Dedifferentiated amniotic fluid mesenchymal stem cell (primary cell): ENCODE results near the gene RTP2.
A peak's percentile ranks its signal among the peaks of the same experiment; 100 is the strongest.

Experiments used
- DNase-seq: peaks from one replicate; pipeline ENCODE4 v3.0.0-alpha.2; 2016; ENCODE audit errors: extremely low spot score

The RTP2 gene, protein sequence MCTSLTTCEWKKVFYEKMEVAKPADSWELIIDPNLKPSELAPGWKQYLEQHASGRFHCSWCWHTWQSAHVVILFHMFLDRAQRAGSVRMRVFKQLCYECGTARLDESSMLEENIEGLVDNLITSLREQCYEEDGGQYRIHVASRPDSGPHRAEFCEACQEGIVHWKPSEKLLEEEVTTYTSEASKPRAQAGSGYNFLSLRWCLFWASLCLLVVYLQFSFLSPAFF

DNA sequence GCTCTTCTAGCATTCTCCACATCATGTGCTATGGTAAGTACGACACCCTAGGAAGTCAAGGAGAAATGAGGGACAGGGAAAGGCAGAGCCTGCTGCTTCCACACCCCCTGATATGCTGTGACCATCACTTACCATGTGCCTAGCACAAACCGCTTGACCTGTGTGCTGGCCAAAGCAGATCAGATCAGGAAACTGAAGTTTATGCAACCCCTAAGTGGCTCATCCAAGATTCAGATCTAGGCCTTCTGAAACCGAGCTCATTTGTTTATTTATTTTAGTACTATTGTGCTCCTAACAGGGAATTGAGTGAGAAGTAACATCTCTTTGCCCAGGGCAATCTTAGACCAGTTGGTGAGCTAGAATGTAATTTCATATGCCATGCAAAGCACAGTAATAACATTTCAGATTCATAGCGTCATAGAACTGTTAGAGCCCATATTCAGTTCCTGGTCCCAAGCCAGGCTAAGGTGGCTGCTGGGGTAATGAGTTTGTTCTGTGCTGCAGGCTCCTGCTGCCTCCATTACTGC, at the start of gene RTP2:
Gene RTP2 (minus strand): TSS at position 51 of the 527 bp plus-strand sequence. CDS start 429 bp downstream, outside the sequence.
- peak; percentile 51 for DNase-seq

DNA sequence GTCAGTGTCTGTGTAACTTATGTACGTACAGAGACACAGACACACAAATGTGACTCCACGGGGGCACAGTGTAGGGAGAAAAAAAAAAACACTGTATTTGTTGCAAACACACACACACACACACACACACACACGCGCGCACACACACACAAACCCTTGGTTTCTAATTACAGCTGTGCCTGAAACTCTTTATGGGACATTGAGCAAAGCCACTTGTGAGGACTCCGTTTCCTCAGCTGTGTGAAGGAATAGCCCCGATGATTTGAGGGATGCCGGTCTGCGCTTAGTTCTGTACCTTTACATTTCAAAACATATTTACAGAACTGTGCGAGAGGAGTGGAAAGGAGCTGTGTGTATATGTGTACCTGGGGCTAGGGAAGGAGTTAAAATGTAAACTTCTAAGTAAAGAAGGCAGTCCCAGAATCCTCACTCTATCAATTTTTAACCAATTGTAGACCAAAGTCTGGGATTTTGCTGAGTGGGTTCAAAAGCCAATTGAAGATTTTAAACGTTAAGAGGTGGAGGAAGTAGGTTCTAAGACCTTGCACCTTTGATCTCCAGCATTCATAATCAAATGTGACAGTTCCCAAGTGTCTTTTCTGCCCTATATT, 48.3 kb upstream of the RTP2 start:
- no peak for DNase-seq

DNA sequence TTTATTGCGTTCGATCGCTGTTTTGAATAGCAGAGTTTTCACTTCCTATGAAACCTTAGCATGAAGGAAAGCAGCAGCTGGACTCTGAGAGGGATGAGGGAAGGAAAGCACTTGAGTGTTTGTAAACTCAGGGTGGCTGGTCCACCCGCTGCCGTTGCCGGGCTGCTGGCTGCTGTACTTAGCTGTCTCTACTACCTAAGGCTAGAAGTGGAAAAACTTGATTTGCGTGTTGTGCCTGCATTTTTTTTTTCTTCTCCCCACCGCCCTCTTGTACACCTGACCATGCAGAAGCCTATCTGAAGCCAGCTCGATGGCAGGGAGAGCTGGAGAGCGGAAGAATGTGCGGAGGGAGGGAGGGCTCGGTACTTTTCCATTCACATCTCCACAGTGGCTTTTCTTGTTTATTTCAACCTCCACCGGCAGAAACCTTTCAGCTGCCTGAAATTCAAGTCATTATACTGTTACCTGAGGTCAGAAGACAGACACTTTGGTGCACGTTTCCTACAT, 47.7 kb upstream of the RTP2 start:
- DNase-seq: no peak

DNA sequence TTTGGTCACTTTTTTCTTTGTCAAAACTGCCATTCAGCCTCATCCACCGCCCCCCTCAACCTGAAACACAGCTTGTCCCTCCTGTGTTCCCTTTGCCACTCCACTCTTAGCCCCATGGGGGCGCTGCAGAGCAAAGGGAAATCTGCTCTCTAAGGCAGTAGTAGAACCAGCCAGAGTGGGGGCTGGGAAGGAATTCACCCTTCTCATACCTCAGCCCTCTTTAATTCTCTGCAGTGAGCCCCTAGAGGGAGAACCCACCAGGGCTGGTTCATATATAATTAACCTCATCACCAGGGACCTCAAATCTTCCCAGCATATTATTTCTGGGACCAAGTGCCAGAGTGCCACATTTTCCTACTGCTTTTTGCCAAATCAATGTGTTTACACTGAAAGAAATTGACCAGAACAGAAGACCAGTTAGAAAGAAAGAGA, 45.7 kb upstream of the RTP2 start:
- DNase-seq: peak; percentile 84

DNA sequence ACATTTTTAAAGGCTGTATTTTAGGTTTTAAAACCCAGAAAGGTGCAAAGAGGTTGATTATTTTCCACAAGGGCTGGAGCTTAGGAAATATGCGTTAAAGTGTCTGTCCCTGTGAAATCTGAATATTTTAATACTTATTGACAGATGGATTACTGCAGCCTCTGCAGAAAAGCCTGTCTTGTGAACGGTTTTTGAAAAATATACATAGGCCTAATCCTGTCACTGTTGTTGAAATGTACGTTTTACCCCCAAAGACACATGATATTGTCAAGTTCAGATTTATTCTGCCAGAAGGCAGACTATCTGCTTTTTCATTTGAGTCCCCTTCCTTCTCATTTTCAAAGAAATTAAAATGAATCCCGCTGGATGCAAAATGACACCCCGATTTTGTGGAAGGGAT, 45.1 kb upstream of the RTP2 start:
- no peak for DNase-seq

DNA sequence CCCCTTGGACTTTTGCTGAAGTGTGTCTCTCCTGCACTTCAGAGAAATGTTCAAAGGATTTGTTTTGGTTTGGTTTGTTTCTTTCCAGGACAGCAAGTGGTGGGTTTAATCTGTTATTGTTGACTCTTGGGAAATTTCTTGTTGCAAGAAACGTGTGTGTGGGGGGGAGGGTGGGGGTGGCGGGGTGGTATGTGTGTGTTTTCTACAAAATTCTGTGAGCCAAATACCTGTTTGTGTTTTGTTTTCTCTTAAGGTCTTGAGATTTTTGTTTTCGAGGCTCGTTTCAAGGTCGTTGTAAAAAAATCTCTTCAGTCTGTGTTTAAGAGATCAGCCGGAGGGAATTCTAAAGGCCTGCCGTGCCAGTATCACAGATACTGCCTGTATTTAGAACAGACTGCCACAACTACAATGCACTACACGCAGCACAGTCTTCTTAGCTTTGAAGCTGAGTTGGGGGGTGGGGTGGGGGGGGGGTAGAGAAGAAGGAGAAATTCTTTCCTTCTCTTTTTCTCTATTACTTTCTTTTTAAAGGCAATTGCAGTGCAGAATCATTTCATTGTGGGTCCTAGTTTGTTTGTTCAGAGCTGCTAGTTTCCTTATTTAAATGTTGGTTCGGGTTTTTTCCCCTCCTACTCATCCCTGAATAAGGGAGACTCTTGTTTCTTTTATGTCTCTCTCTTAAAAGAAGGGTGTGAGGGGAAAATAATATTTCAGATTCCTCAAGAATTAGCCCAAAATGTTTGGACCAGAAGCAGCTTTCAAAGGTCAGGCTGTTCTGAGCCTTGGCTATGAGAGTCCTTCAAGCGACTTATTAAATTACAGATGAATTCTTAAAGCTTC, 44.3 kb upstream of the RTP2 start:
- DNase-seq: no peak

DNA sequence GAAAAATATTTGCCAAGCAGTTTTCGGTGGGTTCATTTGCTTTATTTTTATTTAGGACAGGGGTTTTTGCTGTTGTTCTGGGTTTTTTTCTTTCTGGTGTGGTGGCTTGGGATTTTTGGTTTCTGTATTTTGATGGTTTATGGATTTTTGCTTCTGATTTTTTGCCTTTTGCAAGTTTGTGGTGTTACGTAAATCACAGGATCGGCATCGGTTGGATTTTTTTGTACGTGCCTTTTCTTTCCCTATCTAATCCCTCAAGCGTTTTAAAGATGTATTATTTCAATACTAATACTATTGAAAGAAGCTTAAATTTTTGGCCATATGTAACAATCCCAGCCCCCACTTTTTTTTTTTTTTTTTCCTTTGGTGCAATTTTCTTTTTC, 43.7 kb upstream of the RTP2 start:
- no peak for DNase-seq

DNA sequence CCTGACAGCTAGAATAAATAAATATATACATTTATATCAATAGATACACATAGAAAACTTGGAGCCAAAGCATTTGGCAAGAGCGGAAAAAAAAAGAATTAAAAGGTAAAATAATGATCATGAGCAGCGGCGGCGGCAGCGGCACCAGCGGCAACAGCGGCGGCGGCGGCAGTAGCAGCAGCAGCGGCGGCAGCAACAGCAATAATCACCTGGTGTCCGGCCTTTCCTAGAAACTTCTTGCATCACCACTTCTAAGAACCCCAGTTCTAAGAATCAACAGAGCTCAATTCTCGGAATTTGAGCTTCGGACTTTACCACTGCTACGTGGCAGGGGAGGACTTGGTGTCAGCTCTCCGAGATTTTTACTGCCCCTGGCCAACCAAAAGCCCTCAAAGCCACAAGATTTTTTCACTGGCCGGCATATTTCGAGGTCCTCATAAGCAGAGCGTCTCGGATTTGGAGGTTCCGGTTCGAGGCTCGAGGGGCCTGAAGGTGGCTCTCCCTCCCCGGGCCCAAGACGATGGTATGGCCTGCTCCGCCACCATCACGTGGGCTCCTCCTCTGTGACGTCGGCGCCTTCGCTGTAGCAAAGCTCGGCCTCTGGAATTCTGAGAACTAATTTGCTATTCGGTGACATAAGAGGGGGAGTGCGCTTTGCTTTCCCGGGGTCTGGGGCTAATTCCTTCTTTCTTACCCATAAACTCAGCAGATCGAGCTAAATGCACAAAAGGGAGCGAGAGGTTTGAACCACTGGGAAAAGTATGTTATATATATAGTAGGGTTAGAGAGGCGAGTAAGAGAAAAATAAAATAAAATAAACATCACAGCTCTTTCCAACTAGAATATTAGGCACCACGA, 43.1 kb upstream of the RTP2 start, which contains the start of gene BCL6:
Gene BCL6 (minus strand): TSS at position 268 of the 858 bp plus-strand sequence. CDS start 11,775 bp downstream, outside the sequence.
- peak; percentile 98 for DNase-seq

DNA sequence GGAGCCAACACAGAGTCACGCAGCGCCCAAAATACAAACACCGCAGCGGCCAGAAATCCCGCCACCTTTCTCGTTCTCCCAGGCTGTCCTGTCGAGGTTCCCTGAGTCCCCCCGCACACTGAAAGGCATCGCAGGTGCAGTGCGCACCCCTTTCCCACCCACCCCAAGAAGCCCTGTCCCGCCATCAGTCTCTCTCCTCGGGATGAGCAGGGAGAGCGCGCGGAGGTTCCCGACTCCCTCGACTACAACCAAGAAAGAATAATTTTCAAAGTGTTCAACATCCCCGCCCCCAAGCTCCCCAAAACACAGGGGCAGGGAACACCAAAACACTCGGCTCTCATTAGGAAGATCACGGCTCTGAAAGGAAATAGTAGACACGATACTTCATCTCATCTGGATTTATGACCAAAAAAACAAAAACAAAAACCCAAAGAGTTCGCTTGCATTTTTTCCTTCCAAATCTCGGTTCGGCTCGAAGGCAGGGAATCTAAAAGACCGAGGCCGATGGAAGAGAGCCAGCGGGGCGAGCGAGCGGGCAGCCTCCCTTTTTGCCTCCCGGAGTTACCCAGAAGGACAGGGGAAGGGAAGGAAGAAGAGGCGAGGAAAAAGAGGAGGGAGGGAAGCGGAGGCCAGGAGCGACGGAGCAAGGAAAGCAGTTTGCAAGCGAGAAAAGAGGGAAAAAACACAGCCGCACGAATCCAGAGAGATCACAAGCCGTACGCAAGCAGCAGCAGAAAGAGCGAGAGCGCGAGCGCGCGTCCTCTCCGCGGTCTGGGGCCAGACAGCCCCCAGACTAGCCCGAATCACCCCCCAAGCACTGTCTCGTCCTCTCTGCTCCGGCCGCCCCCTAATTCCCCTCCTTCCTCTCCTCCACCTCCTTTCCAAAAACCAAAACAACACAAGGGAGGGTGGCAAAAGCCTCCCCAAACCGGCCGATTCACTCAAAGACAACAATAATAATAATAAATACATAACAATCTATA, 42.1 kb upstream of the RTP2 start:
- DNase-seq: no peak

DNA sequence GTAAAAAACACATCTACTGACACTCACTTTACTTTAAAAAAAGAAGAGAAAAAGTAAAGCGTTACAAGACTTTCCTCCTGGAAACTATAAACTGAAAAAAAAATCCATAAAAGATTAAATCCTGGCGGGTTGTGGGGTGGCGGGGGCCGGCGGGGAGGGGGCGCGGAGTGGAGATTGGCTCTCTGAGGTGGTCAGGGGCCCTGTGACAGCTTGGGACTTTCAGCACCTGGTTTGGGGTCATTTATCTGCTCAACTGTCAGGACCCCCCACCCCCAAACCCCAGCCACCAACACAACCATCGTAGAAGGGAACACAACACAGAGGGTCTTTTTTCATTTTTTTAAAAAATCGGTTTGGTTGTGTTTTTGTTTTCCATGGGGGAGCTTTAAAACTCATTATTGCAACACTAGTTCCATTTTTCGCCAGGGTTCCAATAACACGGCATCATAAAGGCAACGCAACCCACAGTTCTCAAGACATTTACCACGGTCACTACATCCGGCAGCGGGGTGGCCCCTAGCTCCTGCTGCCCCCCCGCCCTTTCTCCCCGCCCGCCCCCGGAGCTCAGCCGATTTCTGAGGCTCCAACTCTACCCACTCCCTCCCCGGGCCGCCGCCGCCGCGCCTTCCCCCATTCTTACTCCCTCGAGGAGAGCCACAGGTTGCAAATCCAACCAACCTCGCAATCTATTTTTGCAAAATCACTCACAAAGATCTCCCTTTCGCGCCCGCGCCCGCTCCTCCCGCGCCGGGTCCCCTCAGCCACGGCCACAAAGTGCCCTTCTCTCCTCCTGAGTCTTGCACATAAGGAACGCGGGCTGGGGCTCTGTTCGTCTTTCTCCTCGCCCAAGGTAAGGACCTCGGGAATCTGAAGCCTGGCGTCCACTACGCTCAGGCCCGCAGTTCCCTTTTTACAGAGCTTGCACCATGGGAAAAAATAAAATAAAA, 41.1 kb upstream of the RTP2 start:
- no peak for DNase-seq

DNA sequence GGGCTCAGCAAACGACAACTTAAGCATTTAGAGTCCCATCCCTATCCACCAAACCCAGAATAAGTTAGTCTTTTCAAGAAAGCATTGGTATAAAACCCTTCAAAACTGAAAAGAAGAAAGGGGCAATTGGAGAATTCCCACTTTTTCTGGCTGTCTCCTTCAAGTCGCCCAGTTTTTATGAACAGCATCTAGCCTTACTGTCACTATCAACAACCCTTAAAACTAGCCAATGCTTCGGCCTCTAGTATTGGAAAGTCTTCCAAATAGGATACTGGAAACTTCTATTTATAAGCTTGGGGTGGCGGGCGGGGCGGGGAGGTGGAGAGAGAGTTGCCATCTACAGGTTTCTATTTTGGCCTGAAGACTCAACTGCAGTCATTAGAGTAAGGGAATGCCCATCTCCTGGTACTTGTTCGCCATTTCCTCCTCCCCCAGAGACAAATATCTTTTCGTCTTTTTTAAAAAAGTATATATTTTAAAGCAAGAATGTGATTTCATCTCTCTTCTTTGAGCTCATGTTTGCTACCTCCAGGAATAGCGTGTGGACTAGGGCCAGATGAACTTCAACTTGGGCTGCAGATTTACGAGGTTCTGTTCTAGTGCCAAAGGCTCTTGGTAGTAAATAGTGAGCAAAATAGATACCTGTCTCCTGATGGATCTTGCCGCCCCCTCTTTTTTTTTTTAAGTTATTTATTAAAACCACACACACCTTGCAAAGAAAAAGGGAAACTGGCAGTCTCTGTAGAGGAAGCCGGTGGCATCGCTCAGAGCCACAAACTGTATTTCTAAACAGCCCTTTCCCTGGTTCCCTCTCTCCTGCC, 40.2 kb upstream of the RTP2 start:
- no peak for DNase-seq

DNA sequence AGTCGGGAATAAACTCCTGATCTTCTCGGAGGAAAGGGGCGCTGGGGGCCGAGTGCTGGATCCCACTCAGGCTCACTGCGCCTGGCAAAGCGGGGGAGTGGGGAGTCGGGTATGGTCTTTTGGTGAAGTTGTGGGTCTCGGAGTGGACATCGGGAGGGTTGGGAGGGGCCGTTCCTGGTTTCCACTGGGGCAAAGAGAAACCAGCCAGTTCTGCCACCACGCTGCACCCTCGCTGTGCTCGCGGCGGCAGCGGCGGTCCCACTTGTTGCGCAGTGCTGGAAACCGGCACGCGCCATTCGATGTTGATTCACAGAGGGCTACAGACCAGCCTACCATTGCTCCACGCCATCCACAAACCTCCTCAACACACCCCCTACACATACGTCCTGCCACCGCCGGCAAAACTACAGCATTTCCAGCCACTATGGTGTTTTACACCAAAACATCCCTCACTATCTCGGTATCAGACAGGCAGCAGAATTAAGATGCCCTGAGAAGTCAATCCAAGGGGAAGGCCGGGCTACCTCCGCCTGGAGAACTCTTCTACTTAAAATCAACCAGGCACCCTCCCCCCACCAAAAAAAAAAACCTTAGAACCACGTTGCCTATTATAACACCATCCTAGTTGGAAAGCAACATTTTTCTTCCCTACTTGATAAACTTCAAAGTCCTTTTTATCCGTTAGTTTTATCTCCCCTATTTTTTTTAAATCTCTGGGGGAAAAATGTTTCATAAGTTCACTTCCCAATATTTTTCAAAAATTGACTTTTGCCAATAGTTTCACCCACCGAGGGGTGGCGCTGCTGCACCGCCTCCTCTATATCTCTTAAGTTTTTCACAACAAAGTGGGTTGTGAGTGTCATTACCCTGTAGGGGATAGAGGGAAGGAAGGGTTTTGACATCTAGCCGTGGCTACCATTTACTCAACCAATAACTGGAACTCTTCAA, 39.3 kb upstream of the RTP2 start:
- DNase-seq: peak; percentile 82

DNA sequence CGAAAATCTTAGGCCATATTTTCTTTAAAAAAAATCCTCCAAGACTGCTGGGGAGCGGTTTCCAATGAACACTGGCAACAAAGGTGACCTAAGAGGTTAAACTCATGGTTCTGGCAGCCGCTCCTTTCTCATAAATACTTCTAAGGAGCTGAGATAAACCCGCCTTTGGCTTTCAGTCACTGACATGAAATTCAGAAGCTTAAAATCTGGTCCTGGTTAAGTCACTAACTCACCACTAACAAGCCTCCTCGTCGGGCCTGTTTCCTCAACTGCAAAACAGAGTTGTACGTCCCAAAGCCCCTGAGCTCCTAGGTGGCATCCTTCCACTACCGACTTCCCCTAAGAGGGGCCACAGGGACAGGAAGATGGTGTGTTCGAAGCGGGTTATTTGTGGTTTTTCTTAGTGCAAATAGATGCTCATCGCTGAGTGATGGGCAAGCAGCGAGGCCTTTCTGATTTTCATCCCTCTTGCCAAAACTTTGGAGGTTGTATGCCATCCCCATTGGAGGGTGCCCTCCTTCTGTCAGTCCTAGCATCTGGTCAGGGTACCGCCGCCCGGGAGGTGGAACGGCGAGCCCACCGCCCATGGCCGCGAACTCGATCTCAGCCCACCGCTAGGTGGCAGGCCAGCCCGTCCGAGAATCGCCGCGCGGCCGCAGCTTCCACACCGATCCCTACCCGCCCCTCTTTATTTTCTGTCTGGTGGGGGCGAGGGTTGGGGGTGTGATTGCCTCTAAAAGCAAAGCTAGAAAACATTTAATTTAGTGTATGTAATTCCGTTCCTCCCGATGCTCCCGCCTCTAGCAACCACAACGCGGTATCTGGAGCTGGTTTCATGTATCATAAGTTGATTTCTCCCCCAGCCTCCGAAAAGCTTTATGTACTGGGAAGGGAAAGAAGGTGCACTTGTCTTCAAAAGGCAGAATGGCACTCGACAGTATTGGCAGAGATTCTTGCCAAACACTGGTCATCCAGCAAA, 38.4 kb upstream of the RTP2 start:
- peak; percentile 44 for DNase-seq

DNA sequence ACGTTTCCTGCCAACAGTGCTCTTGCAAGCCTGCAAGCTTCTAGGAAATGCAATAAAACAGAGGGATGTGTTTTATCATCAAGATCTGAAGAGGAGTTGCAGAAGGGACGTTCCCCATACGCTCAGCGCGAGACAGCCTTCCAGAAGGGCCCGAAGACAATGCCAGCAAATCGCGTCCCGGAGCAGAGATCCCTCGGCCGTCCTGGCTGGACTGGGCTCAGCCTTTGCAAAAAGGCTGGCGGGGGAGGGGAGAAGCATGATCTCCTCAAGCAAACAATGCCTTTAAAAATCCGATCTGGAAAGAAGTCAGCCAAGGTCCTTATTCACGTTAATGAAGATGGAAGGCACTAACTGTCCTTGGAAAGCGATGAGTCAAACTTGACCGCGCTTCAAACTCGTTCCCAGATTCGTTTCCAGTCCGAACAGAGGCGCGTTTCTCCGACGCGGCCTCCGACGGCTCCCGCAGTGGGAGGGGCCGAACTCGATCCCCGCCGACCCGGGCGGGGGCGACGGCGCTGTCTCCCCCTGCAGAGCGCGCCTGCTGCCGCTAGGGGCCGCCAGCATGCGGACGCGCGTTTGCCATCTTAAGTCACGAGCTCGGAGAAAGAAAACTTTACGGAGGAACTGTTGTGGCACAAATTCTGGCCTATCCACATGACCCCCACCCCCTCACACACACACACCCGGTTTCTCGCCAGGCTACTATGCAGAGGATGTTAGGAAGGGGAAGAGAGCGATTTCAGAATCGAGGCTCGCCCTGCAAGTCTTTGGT, 37.4 kb upstream of the RTP2 start:
- DNase-seq: peak; percentile 83

DNA sequence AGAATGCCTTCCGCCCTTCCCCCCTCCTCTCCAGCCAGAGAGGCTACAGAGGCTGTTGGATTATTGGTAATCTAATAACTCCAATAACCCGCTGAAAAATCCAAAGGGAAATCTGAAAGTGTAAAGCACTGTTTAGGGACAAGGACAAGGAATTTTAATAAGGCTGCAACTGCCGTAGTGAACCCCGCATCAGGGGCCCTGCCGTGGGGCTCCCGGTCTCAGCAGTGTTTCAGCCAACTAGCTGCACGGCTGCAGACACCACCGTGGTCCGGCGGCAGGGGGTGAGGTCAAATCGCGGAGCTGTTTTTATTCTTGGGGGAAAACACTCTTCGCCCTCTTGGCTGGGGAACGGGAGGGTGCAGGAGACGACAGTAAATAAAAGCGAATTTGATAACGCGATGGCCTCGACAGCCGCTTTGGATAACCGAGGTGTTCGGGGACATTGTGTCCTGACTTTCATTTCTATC, 36.8 kb upstream of the RTP2 start:
- DNase-seq: no peak
